ENCODE results near the gene MPV17L2.
A peak's percentile ranks its signal among the peaks of the same experiment; 100 is the strongest.

The MPV17L2 gene

GRCh38 chr19:18160971-18161635 is 31.9 kb upstream of the MPV17L2 start:
- DNase-seq: no peak

DNA sequence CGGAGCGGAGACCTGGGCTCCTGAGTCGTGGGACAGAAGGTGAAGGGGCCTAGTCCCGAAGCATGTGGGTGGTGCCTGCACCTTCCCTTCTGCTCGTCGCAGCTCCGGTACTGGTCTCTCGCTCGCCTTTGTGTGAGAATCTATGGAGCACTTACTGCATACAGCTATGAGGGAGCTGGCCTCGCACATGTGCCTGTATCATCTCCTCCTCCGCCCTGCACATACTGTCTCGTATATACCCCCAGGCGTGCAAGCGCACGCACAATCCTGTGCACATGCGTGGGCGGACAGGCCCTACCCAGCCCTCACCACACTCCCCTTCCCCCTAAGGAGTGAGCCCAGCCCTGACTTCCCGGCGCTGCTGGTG is 31.4 kb upstream of the MPV17L2 start:
- DNase-seq: no peak

- no peak for DNase-seq
These were observed 28.9 kb upstream of the MPV17L2 start for GRCh38 chr19:18164072-18164471.

GRCh38 chr19:18165794-18166544 is 27.0 kb upstream of the MPV17L2 start:
- DNase-seq: no peak

- DNase-seq: no peak
These were observed 26.0 kb upstream of the MPV17L2 start for GRCh38 chr19:18167011-18167410.

DNA sequence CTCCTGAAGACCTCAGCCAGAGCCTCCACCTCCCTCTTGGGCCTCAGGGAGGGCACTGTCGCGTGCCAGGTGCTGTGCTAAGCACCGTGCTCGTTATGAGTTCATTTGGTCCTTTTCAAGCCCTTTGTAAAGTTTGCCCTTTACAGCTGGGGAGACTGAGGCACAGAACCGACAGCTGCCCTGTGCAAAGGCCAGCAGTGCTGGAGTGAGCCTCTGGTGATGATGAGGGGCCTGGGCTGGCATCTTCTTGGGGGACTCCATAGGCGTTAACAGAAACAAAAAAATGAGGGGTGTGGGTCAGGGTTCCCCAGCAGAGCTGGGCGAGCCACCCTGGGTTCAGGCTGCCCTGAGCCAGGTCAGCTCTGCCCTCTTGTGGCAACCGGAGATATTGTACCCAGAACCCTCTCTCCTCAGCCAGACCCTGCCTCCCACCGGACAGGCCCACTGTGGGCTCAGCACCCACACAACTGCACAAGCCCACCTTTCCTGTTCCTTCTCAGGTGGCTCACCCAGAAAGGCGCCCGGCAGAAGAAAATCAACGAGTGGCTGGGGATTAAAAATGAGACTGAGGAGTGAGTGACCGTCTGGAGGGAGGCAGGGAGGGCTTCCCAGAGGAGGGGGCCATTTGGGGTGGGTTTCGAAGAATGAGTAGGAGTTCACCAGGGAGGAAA is 24.9 kb upstream of the MPV17L2 start:
- DNase-seq: no peak

DNA sequence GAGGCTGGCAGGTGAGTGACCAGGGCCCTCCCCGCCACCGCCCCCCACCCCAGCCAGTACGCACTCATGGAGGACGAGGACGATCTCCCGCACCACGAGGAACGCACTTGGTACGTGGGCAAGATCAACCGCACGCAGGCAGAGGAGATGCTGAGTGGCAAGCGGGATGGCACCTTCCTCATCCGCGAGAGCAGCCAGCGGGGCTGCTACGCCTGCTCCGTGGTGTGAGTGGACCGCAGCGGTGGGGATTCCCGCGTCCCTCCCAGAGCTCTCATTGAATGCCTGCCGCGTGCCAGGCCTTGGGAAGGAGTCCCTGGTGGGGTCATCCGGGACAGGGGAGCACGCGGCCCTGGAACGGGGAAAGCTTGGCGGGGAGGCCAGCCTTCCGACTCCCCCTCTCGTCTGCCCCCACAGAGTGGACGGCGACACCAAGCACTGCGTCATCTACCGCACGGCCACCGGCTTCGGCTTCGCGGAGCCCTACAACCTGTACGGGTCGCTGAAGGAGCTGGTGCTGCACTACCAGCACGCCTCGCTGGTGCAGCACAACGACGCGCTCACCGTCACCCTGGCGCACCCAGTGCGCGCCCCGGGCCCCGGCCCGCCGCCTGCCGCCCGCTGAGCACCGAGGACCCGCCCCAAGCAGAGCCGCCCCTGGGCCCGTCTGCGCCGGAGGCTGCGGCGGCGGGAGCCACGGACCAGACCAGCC is 24.2 kb upstream of the MPV17L2 start:
- no peak for DNase-seq

- DNase-seq: no peak
These were observed 22.2 kb upstream of the MPV17L2 start for GRCh38 chr19:18170714-18171255.

GRCh38 chr19:18171605-18172327 is 21.3 kb upstream of the MPV17L2 start:
- DNase-seq: no peak

GRCh38 chr19:18172331-18173053 is 20.5 kb upstream of the MPV17L2 start:
- no peak for DNase-seq

DNA sequence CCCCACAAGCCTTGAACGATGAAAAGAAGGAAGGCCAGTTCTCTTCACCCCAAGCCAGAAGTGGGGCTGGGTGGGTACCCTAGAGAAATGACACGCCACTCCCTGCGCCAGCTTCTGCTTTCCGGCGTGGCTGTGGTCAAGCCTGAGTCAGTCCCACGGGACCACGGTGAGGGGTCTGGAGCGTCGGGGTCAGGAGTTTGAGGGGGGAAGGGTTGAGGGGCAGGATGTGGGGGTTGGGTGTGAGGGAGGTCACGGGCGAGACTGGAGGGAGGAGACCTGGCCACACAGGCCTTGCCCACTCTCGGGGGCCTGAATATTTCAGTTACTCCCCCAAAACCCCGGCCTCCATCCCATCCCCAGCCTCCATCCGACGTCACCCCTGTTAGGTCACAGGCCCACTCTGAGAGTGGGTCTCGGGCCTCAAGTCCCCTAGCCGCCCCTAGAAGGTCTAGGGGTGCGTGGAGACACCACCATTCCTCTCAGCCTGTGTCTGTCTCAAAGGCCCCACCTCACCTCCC is 19.9 kb upstream of the MPV17L2 start:
- no peak for DNase-seq

GRCh38 chr19:18173572-18174288 is 19.3 kb upstream of the MPV17L2 start, which contains the start of gene IFI30:
Gene IFI30, plus strand, starts transcription at chr19:18173813. Its CDS starts 29 bp downstream, at chr19:18173842.
- DNase-seq: peak; percentile 81

GRCh38 chr19:18174983-18175382 is 18.0 kb upstream of the MPV17L2 start:
- no peak for DNase-seq

GRCh38 chr19:18176367-18177310 is 16.4 kb upstream of the MPV17L2 start:
- DNase-seq: no peak

DNA sequence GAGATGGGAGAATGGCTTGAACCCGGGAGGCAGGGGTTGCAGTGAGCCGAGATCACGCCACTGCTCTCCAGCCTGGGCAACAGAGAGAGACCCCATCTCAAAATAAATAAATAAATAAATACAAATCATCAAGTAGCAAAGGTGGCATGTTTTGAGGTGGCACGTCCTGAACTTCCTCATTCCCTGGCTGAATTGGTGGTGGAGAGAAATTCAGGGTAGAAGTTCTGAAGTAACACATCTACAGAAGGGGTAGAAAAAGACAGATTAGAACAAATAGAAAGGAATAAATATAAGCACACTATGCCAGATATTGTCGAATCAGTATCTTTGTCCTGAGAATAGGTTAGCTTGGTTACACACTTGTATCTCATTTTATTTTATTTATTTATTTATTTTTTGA is 13.1 kb upstream of the MPV17L2 start:
- DNase-seq: no peak

- no peak for DNase-seq
These were observed 9.5 kb upstream of the MPV17L2 start for GRCh38 chr19:18183529-18183928.

DNA sequence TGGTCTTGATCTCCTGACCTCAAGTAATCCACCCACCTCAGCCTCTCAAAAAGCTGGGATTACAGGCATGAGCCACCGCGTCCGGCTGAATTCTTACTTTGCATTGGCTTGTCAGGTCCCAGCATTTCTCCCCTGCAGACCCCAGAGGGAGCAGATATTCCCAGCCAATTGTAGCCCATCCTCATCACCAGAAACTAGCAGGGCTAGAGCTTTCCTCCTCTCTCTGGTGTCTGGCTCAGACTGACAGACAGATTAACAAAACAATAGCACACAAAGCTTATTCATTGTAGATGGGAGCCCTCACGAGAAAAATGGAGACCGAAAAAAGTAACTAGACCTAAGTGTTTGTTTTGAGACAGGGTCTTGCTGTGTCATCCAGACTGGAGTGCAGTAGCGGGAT is 7.5 kb upstream of the MPV17L2 start:
- DNase-seq: no peak

DNA sequence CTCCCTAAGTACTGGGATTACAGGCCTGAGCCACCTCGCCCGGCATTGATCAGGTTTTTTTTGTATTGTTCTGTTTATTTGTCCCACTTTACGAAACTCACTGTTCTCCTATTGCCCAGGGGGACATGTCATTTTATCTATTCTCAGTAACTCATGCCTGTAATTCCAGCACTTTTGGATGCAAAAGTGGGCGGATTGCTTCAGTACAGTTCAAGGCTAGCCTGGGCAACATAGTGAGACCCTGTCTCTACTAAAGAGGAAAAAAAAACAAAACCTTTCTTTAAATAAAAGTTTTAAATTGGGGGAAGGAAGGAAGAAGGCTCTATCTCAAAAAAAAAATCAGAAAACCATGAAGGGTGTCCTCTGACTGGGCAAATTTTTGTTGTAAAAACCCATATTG is 2.7 kb upstream of the MPV17L2 start:
- DNase-seq: no peak

DNA sequence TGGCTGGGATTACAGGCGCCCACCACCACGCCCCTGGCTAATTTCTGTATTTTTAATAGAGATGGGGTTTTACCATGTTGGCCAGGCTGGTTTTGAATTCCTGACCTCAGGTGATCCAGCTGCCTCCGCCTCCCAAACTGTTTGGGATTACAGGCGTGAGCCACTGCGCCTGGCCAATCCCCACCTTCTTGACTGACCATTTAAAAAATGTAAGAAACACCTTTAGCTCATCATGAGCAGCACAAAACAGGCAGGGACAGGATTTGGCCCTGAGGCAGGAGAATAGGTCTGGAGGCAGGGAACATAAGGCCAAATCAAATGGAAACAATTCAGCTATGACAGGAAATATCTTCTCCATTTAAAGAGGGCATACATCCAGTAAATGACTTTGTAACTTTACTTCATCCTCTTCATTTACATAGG is 1.4 kb upstream of the MPV17L2 start:
- no peak for DNase-seq

All from DMS79 treated with DMSO at 0.1 percent for 48 hours (cell line).